GM12891 (cell line): ENCODE measurements around the gene DCDC2B.

Source experiments
- PAX5 ChIP-seq: IDR thresholded peaks from 2 replicates; pipeline ENCODE4 v1.6.1; 2011; ENCODE audit warnings: low read length, moderate library complexity, mild to moderate bottlenecking; ENCODE audit not compliant: insufficient read depth, severe bottlenecking
- POLR2A ChIP-seq: IDR thresholded peaks from 2 replicates; pipeline ENCODE4 v1.6.1; 2011; ENCODE audit warnings: low read depth, low read length, control low read depth
- POLR2AphosphoS5 ChIP-seq: IDR thresholded peaks from 2 replicates; pipeline ENCODE4 v1.6.1; 2011; ENCODE audit warnings: low read depth, low read length, control low read depth
- POU2F2 ChIP-seq: IDR thresholded peaks from 2 replicates; pipeline ENCODE4 v1.6.1; 2011; ENCODE audit warnings: low read depth, mild to moderate bottlenecking, control low read depth, low read length, moderate library complexity
- SPI1 ChIP-seq: IDR thresholded peaks from 2 replicates; pipeline ENCODE4 v1.6.1; 2011; ENCODE audit warnings: low read depth, low read length, control low read depth
- TAF1 ChIP-seq: IDR thresholded peaks from 2 replicates; pipeline ENCODE4 v1.6.1; 2011; ENCODE audit warnings: low read depth, low read length, control low read depth

DNA sequence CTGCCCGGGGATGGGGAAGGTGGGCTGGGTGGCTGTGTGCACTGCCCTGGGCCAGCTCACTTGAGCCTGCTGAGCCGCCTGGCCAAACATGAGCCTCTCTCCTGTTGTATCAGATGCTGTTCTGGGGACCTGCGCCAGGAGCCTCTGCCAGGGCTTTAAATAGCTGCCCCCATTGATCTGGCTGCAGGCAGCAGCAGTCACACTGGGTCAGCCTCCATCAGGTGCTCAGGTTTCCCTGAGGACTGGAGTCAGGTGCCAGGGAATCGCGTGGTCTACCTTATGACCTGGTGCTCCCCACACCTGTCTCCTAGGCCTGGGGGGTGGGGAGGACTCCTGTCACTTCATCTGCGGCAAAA lies 9.2 kb upstream of the DCDC2B start:
- TF ChIP-seq TAF1 (no peak), POLR2A (no peak), PAX5 (no peak), POLR2AphosphoS5 (no peak), SPI1 (no peak), POU2F2 (no peak)
